Erythroblast (primary cell): ENCODE data around the gene CFAP43.

Experiments used
- DNase-seq, 2 experiments: peaks; one replicate each; lab custom pipeline; 2025; lab: John Stamatoyannopoulos, UW
- GATA1 ChIP-seq: IDR thresholded peaks from 2 replicates; pipeline ENCODE4 v1.6.1; 2011; ENCODE audit warnings: low read depth, mild to moderate bottlenecking, control low read depth, low read length, moderate library complexity
- POLR2A ChIP-seq: IDR thresholded peaks from 2 replicates; pipeline ENCODE4 v1.6.1; 2011; ENCODE audit warnings: mild to moderate bottlenecking, low read length

CFAP43 gene

GRCh38 chr10:104231784-104232612, at the start of gene CFAP43:
CFAP43 (minus strand) TSS chr10:104232364; CDS start chr10:104232246, 118 bp downstream.
- TF ChIP-seq POLR2A (peak; percentile 93), GATA1 (no peak)

DNA sequence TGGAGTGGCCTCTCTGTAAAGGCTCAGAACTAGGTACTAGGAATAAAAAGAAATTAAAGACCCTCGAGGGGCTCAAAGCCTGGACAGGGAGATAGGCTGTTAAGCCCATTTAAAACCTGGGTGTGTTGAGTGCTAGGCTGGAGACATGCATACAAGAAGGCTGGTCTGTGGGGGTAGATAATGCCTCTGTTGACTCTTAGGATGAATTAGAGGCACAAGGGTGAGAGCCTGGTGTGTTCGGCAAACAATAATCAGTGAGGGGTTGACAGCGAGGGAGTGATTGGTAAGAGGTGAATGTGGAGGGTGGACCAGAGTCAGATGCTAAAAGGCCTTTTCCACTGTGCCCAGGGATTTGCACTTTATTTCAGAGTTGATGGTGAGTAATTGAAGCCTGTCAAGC, 49.5 kb upstream of the CFAP43 start:
- no peak for DNase-seq
- TF ChIP-seq GATA1 (no peak), POLR2A (no peak)

More at GRCh38 chr10:104231784-104232612, at the start of gene CFAP43:
- peak; percentile 99 for DNase-seq

DNA sequence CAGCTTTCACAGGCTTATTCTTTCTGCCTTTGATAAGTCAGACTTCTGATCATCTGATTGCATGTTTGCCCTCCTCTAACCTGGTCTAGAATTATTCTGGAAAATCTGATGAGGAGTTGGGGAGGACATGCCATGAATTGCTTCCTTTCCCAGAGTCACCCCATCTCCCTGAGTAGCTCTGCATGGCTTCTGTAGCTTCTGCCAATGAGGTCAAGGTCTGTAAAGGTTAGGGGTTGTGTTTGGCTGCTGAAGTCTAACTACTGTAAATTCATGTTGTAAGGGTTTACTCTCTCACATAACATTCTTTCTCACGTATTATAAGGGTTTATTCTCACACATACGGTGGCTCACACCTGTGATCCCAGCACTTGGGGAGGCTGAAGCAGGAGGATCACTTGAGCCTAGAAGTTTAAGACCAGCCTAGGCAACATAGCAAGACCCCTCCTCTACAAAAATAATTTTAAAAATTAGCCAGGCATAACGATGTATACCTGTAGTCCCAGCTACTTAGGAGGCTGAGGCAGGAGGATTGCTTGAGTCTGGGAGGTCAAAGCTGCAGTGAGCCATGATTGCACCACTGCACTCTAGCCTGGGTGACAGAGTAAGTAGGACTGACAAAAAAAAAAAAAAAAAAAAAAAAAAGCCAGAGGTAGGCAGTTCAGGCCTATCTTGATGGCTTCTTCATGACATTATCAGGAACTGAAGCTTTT, 47.5 kb upstream of the CFAP43 start:
- TF ChIP-seq GATA1 = no peak
- no peak for TF ChIP-seq POLR2A
- DNase-seq = no peak

- no peak for DNase-seq
- TF ChIP-seq POLR2A = no peak
- no peak for TF ChIP-seq GATA1
These were observed 45.6 kb upstream of the CFAP43 start for GRCh38 chr10:104277785-104278184.

DNA sequence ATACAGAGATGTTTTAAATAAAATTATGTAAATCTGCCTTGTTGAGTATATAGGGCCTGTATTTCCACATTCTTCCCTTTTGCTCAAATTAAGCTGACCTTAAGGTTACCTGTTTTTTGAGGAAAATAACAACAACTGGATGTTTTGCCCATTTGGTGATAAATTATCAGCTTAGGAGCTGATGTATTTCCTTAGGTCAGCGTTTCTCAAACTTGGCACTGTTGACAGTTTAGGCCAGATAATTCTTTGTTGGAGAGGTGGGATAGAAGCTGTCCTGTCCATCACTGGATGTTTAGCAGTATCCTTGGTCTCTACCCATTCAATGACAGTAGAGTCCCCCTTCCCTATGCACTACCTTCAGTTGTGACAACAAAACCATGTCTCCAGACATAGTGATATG, 44.0 kb upstream of the CFAP43 start:
- DNase-seq = no peak
- TF ChIP-seq POLR2A (no peak), GATA1 (no peak)

DNA sequence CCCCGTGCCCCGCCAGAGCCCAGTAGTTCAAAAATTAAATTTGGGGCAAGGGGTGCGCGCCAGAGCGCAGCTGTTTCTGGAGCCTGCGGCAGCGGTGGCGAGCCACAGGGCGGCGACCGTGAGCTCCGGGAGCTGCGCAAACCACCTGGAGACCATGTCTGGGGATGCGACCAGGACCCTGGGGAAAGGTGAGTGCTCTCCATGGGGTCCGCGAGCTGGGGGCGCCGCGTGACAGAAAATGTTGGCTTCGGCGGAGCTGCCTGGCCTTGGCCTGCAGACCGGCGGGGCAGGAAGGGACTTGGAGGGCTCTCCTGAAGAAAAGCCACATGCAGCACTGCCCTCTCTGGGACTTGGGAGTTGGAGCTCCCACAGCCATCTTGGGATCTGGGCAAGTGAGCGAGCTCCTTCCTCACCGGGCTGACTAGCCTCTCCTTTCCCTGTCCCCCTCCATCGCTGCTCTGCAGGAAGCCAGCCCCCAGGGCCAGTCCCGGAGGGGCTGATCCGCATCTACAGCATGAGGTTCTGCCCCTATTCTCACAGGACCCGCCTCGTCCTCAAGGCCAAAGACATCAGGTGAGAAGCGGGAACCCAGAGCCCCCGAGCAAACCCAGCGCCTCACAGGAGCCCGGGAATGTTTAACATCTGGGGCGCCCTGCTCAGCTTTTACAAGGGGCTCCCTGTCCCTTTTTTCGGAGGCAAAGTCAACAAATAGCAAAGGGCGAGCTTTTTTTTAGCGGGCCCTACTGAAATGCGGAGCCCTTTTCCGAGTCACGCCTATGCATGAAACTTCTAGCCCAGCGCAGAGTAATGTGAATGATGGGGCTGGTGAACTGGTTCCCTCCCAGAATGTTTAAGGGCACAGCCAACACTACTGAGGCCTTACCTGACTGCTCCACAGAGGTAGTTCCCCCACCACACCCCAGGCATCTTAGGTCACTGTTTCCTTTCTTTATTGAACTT, 42.9 kb upstream of the CFAP43 start:
- no peak for TF ChIP-seq POLR2A
- TF ChIP-seq GATA1 = no peak
- DNase-seq = peak; percentile 68 to 76

- DNase-seq = peak; percentile 46 to 74
These were observed 41.9 kb upstream of the CFAP43 start for GRCh38 chr10:104273899-104274575.

GRCh38 chr10:104273286-104273685, 41.1 kb upstream of the CFAP43 start:
- no peak for DNase-seq
- no peak for TF ChIP-seq GATA1
- TF ChIP-seq POLR2A = no peak

More at GRCh38 chr10:104273899-104274575, 41.9 kb upstream of the CFAP43 start:
- no peak for TF ChIP-seq POLR2A
- TF ChIP-seq GATA1 = no peak

GRCh38 chr10:104268713-104269645, 36.8 kb upstream of the CFAP43 start, which contains the start of gene GSTO2:
GSTO2 (plus strand) TSS chr10:104269184; CDS start chr10:104274916, 5,732 bp downstream.
- peak; percentile 99 for DNase-seq
- TF ChIP-seq POLR2A = peak; percentile 96
- TF ChIP-seq GATA1 = no peak

DNA sequence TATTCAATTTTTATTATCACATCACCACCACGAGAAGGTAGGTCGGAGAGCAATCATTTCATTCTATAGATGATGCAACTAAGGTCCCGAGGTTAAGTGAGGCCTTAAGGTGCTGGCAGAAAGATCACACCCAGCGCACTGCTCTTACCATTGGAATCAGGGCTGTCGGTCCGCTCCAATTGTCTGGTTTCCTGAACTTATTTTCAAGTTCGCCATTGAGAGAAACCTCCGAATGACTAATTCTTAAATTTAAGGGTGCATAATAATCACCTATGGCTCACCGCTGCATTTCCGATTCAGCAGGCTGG, 36.2 kb upstream of the CFAP43 start:
- no peak for TF ChIP-seq GATA1
- no peak for TF ChIP-seq POLR2A
- DNase-seq = peak; percentile 62 to 75

DNA sequence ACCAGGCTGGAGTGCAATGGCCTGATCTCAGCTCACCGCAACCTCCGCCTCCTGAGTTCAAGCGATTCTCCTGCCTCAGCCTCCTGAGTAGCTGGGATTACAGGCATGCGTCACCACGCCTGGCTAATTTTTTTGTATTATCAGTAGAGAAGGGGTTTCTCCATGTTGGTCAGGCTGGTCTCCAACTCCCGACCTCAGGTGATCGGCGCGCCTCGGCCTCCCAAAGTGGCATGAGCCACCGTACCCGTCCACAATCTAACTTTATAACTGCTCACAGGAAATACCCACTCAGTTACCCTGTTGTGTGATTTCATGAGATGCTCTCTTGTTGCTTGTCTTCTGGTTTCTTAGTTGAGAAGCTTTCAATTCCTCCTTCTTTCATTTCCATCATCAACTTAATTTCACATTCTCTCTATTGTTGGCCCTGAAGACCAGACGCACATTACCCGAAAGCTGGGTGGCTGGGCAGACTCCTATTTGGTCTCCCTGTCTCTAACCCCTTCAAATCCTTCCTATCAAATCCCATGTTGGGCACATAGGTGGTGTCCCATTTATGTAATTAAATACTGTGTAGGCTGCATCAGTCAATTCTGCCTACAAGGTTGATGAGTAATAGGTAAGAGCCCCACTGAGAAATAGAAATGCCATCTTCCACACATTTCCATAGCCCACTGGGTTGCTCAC, 35.7 kb upstream of the CFAP43 start:
- DNase-seq = no peak
- TF ChIP-seq GATA1 (no peak), POLR2A (no peak)
